Nucleus accumbens (tissue), 56 donors: ENCODE data around the gene RCOR1.
"Not testable (repeated sequence)": the region's sequence is repeated elsewhere in the genome, so short reads cannot be mapped to it uniquely, and the experiment has no call there.

Source experiments
- DNase-seq, 56 donors: peaks; one replicate each; lab custom pipeline; 2025; lab: John Stamatoyannopoulos, UW

Gene RCOR1

DNA sequence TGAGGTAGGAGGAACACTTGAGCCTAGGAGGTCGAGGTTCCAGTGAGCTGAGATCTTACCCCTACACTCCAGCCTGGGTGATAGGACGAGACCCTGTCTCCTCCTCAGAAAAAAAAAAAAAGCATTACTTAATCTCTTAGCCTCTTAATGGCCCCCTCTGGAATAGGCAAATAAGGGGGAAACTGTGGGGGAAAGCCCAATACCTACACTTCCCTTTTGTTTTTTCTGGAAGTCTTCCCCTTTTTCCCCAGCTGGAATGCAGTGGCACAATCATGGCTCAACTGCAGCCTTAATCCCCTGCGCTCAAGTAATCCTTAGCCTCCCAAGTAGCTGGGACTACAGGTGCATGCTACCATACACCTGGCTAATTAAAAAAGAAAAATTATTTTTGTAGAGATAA lies 32.2 kb downstream of the RCOR1 start:
- no peak for DNase-seq

DNA sequence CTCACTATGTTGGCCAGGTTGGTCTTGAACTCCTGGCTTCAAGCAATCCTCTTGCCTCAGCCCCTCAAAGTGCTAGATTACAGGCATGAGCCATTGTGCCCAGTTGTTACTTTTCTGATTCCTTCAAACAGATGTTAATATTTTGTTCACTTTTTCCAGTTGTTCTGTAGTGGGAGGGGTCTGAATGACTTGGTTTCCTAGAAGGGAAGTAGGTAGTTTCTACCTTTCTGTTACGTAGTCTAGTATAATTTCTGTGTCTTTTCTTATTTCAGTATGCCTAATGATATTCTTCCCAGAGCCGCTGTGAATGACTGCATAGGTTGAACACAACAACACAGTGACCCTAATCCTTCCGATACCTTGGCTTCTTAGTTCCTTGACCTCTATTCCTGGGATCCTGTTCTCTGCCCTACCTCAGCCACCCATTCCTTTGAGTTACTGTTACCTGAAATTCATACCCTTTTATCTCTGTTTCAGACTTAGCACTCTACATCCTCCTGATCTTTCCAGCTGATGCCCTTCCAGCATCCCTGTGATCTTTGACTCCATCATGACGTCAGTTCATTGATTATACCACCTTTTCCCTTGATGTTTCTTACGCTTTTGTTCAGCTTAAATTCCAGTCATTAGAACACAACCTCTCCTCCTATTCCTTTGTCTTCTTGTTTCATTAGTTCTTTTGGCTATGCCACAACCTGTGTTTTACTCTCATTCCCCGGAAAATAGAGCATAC lies 33.3 kb downstream of the RCOR1 start:
- no peak for DNase-seq

DNA sequence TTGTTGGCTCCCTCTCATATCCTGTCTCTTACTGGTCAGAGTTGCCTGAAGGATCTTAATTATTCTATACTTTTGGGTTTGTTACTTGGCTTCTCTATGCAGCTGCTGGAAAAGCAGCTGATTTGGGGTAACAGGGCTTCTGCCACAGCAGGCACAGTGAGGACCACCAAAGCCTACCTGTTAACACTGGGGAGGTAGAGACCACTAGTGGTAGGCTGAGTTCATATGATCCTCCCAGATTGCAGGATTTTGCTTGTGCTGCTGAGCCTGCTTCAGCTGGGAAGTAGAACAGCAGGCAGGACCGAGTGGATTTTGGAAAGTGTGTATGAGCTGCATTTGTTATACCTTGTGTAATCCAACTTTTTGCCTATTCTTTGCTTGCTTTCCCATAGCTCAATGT lies 34.1 kb downstream of the RCOR1 start:
- DNase-seq = no peak

DNA sequence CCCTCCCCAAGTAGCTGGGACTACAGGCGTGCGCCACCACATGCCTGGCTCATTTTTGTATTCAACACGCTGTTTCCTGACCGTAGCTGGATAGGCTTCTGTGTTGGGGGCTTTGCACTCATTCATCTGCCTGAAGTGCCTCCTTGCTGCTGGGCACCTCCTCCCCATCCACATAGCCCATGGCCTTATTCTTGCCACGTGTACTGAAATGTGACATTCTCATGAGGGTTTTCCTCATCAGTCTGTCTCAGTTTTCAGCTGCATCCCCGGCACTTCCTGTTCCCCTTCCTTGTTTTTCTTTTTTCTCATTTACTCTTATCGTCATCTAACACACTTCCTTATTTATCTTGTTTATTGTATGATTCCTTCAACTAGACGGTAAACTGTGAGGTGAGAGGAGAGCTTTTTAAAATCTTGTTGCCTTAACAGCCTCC lies 36.6 kb downstream of the RCOR1 start:
- no peak for DNase-seq

DNA sequence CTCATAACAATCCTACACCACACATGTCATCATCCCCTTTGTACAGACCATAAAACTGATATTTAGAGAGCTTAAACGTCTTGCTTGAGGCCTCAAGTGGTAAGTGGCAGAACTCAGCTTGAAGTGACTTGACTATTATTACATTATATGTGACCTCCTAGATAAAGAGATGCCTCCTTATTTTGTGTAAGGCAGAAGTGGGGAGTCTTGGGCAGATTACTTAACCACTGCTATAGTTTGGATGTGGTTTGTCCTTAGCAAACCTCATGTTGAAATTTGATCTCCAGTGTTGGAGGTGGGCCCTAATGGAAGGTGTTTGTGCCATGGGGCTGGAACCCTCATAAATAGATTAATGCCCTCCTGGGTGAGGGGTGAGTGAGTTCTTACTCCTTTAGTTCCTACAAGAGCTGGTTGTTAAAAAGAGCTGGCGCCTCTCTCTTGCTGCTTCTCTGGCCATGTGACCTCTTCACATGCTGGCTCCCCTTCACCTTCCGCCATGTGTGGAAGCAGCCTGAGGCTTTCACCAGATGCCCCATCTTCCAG lies 37.4 kb downstream of the RCOR1 start:
- no peak for DNase-seq

DNA sequence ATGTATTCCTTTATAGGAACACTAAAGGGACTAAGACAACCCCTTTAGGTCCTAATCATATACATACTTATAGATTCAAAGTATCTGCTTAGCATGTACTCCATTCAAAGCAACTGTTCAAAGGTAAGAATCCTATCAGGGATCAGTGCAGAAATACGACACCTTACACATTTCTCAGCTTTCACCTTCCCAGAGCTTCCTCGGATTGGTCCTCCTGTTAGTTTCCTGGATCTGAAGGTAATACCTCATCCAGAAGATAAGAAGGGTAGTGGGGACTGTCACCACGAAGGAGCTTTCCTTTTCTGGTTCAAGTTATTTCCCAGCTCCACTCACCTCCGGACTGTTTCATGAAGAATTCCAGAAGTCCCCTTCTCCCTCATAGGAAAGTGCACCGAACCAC lies 38.0 kb downstream of the RCOR1 start:
- DNase-seq = no peak

DNA sequence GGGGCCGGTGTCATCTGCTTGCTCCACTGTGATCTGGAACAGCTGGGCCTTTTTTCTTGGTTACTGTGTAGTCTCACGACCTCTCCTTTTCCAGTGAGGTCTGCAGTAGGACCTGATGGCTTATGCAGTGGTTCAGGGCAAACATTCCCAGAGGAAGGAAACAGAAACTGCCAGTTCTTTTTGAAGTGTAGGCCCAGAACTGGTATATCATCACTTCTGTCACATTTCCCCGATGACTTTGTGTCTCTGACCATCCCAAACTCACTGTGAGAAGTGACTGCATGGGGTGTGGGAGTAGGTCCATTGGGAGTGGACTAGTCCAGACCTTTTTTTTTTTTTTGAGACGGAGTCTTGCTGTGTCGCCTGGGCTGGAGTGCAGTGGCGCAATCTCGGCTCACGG lies 38.4 kb downstream of the RCOR1 start:
- no peak for DNase-seq

DNA sequence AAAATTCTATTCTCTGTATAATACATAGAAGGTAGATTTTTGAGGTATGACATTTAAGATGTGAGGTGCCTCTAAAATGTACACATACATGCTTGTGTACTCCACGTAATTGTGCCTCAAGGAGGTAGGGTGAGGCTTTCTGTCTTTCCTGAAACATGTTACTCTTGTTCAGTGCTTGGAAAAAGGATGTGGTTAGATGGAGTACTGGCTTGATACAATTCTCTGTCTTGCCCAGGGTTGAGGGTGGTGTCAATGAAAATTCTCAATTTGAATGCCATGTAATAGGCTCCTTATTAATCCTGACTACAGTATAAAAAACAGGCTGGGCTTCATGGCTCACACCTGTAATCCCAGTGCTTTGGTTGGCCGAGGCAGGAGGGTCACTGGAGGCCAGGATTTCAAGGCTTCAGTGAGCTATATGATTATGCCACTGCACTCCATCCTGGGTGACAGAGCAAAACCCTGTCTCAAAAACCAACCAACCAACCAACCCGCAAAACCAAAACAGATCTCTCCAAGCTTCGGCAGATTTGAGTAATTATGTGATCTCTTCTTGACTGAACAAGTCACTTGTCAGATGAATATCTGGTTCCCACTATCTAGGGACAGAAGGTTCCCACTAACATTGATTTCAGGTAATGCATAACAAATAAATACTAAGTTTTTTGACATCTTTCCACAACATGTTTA lies 41.6 kb downstream of the RCOR1 start:
- DNase-seq = no peak

DNA sequence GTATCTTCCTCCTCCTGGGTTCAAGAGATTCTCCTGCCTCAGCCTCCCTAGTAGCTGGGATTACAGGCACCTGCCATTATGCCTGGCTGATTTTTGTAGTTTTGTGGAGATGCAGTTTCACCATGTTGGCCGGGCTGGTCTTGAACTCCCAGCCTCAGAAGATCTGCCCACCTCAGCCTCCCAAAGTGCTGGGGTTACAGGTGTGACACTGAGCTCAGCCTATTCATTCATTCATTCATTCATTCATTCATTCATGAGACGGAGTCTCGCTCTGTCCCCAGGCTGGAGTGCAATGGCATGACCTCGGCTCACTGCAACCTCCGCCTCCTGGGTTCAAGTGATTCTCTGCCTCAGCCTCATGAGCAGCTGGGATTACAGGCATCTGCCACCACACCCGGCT lies 47.2 kb downstream of the RCOR1 start:
- not testable (repeated sequence) for DNase-seq

DNA sequence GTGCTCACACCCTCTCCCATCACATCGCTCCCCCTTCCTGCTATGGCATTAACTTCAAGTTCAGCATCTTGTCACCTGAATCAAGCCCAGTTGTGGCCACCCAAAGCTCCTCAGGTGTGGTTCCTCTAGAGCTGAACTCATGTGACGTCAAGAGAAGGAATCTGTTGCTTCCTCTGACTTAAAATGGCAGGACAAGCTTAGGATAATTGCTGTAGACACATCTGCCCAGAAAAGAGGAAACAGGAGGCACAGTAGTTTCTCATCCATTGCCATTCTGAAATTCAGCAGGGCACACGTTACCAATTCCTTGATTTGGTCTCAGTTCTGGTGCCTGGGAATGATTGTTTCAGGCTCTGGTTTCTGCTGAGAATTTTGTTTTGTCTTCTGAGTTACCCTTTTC lies 52.1 kb downstream of the RCOR1 start:
- no peak for DNase-seq

DNA sequence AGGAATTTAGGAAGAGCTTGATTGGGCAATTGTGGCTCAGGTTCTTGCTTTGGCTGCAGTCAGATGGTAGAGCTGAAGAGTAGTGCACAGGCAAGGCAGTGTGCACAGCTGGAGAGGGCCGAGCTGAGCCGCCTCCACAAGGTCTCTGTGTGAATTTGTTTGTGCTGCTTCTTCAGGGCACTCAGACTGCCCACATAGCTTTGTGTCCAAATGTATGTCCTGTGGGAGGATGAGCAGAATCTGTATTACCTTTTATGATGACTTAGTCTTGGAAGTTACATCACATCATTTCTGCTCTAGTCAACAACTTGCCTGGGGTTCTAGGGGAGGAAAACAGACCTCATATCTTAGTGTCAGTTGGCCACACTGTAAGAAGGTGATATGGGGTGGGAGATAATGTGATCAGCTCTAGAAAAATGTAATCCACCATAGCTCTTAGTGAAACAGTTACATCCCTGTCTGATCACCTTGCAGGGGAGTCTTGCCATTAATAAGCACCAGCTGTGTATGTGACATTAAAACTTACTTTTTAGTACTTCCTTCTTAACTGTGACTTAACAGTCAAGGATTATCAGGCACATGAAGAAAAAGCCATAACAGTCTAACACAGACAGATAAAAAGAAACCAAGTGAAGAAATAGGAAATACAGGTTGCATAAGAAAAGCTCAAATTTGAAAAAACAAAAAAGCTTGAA lies 53.4 kb downstream of the RCOR1 start:
- DNase-seq = no peak

DNA sequence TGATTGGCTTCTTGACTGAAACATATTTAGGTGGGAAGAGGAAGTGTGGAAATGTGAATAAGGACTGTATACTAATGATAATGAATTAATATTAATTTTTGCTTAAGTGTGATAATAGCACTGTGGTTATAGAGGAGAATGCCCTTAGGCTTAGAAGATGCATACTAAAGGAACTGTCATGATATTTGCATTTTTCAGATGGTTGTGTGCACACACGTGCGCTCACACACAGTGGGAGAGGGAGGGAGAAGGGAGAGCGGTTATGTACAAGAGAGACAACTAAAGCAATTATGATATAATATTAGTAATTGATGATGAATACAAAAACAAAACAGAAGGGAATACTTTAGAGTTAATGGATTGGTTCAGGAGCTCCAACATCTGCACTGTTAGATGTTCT lies 54.2 kb downstream of the RCOR1 start:
- DNase-seq = no peak

DNA sequence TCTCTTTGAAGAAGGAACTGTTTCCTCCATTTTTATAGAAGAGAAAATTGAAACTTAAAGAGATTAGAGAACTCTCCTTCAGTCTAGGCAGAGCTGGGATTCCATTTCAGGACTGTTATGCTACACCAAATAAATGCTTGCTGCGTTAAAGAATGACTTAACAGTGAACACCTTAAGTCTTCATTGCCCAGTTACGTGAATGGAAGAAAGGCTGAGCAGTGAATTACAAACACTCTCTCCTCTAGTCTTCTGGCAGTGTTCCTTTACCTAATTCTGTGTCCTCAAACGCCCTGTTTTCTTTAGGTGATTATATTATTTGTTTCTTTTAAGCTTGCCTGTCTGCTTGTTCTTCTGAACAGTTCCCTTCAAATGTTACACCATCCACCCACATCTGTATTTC lies 59.7 kb downstream of the RCOR1 start:
- no peak for DNase-seq

DNA sequence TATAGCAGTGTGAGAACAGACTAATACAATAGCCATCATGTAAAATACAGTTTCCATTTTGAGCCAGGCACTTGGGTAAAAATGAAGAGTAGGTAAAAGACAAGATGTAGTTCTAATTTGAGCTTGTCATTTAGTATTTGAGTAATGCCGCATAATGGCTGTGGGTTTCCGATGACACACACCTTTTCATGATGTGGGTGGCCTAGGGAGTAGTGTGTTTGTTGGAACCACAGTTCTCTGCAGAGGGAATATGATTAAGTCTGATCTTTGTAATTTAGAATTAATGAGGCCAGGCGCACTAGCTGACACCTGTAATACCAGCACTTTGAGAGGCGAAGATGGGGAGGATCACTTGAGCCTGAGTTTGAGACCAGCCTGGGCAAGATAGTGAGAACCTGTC lies 61.8 kb downstream of the RCOR1 start:
- DNase-seq = peak in 20 of 56 donors; percentile 3 to 64 (median 30)

DNA sequence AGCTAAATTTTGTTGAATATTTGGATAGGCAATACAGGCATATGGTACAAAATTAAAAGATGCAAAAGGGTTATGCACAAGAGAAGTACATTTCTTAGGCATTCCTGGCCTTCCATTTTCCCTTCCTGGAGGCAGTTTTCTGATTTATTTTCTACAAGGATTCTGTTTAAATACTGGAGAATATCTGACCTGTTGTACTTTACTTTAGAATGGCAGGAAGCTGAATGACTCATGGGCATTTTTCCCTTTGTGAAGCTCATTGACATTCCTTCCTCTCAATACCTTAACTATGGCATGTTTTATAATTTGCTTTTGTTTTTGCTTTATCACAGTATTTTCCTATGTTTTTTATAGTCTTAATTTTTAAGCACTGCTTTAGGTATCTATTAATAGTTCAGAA lies 62.7 kb downstream of the RCOR1 start:
- no peak for DNase-seq

DNA sequence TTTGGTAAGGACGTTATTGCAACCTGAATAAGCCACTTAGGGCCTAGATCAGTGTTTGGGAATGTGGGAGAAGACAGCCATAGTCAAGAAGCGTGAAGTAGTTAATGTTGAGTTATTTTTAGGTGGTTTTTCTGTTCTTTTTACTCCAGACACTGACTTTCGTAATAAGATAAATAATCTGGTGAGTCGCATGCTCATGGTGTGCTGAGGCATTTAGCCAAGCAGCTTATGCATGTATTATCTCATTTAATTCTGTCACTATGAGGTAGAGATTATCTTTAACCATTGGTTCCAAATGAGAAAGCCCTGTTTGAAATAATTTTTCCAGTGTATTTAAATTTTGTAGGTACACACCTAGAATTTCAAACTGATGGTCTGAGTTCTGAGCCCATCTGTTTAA lies 67.3 kb downstream of the RCOR1 start:
- DNase-seq = no peak

DNA sequence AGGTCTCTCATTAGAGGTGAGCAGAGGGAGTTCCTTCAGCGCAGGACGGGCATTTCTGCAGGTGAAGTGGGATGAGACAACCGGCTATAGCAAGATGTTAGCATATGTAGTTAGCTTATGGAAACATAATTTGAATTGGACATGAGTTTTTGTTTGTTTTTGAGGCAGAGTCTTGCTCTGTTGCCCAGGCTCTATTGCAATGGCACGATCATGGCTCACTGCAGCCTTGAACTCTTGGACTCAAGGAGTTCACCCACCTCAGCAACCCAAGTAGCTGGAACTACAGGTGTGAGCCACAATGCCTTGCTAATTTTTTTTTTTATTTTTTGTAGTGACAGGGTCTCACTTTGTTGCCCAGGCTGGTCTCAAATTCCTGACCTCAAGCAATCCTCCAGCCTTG lies 69.2 kb downstream of the RCOR1 start:
- DNase-seq = no peak

DNA sequence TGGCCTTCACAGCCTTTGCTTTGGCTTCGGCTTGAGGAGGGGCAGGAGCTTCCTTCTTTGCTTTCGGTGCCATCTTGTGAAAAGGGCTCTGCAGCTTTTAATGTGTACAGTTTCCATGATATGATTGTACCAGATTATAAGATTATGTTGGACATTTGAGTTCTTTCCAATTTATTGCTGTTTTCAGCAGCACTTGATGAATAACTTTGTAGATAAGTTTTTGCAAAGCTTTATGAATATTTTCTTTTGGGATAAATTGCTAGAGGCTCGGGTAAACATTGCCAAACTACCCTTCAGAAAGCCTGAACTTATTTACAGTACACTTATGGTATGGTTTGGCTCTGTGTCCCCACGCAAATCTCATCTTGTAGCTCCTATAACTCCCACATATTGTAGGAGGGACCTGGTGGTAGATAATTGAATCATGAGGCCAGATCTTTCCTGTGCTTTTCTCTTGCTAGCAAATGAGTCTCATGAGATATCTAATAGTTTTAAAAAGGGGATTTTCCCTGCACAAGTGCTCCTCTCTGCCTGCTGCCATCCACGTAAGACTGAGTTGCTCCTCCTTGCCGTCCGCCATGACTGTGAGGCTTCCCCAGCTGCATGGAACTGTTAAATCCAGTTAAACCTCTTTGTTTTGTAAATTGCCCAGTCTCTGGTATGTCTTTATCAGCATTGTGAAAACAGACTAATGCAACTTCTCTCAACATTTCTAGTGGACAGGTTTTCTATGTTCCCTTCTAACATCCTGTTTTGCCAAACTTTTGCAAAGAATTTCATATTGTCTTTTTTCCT lies 70.4 kb downstream of the RCOR1 start:
- DNase-seq = no peak

DNA sequence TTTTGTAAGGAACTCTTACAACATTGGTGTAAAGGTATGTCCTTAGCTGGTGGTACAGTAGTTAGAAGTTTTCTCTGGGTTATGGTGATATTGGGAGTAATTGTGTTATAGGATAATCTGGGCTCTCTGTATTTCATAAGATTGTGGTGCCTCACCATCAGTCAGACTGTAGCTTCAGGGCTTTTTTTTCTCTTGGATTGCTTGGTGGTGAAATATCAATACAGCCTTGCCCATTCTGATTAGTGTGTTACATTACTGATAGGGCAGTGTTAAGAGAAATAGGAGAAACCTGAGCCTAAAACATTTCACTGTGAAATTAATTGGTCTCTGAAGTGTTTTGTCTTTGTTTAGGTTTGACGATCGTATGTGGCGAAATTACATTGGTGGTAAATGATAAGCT lies 71.0 kb downstream of the RCOR1 start:
- no peak for DNase-seq

DNA sequence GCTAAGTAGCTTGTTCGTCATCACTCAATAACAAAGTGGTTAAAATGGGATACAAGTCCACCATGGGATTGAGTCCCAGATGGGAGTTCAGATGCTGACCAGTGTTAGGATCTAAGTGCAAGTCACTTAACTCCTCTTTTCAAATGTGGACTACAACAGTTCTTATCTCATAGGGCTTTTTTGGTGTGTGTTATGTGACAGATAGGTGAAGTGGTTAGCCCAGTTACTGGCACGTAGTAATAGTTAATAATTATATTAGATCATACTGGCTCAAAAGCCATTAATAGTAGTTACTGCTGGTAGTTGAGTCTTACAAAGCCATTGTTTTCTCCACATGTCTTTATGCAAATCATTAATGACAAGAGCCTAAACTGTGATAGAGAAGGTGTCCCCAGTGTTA lies 73.2 kb downstream of the RCOR1 start:
- no peak for DNase-seq

DNA sequence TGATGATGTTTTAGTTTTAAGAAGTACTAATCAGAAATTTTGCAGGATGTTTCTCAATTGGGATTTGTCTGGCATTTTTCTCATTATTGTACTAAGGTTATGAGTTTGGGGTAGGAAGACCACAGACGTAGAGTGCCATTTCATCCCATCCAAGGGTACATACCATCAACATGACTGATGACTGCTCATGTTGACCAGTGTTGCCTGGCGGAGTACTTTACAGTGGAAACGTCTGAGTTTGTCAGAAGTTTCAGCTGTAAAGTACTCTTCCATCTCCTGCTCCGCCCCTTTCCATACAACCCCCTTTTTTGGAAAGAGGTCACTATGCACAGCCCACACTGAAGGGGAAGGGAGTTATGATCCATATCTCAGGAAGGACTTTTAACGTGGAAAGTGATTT lies 74.2 kb downstream of the RCOR1 start:
- DNase-seq = no peak
